Fibroblast of upper back skin (primary cell): ENCODE data around the gene ATP6V1C2.
"Not testable (repeated sequence)": the region's sequence is repeated elsewhere in the genome, so short reads cannot be mapped to it uniquely, and the experiment has no call there.

Source experiments
- DNase-seq: peaks from one replicate; pipeline ENCODE4 v3.0.0-alpha.2; 2013

Gene ATP6V1C2

GRCh38 chr2:10814571-10815331 lies 93.3 kb downstream of the ATP6V1C2 start:
- peak; percentile 14 for DNase-seq

GRCh38 chr2:10817413-10817812 lies 96.0 kb downstream of the ATP6V1C2 start:
- no peak for DNase-seq

- DNase-seq, result not testable (repeated sequence)
Measured at GRCh38 chr2:10818305-10818704, 96.9 kb downstream of the ATP6V1C2 start.

- DNase-seq, result no peak
Measured at GRCh38 chr2:10818984-10819383, 97.6 kb downstream of the ATP6V1C2 start.

- no peak for DNase-seq
Measured at GRCh38 chr2:10819714-10820314, 98.4 kb downstream of the ATP6V1C2 start.

GRCh38 chr2:10820562-10820961 lies 99.1 kb downstream of the ATP6V1C2 start:
- no peak for DNase-seq

- DNase-seq, result no peak
Measured at GRCh38 chr2:10820978-10821695, 99.7 kb downstream of the ATP6V1C2 start.

- no peak for DNase-seq
Measured at GRCh38 chr2:10824191-10824590, 102.8 kb downstream of the ATP6V1C2 start.

GRCh38 chr2:10826026-10826425 lies 104.6 kb downstream of the ATP6V1C2 start:
- no peak for DNase-seq

GRCh38 chr2:10826625-10827024 lies 105.2 kb downstream of the ATP6V1C2 start:
- DNase-seq, result no peak

- DNase-seq, result no peak
Measured at GRCh38 chr2:10828346-10828745, 106.9 kb downstream of the ATP6V1C2 start.

- DNase-seq, result no peak
Measured at GRCh38 chr2:10829299-10829698, 107.9 kb downstream of the ATP6V1C2 start.

GRCh38 chr2:10830203-10830602 lies 108.8 kb downstream of the ATP6V1C2 start:
- no peak for DNase-seq

GRCh38 chr2:10830641-10831399 lies 109.4 kb downstream of the ATP6V1C2 start:
- DNase-seq, result no peak

- no peak for DNase-seq
Measured at GRCh38 chr2:10831400-10831985, 110.1 kb downstream of the ATP6V1C2 start.

GRCh38 chr2:10832203-10832936 lies 110.9 kb downstream of the ATP6V1C2 start:
- peak; percentile 68 for DNase-seq

- no peak for DNase-seq
Measured at GRCh38 chr2:10833021-10833420, 111.6 kb downstream of the ATP6V1C2 start.

- no peak for DNase-seq
Measured at GRCh38 chr2:10834068-10834655, 112.7 kb downstream of the ATP6V1C2 start.
